Daoy (cell line): ENCODE measurements around the gene SCN9A. TPM values are rescaled to one million over a fixed set of nuclear protein-coding genes. Genes with fewer than 3 reads are reported as not detected.
"Not testable (repeated sequence)": the region's sequence is repeated elsewhere in the genome, so short reads cannot be mapped to it uniquely, and the experiment has no call there.

Source experiments
- DNase-seq: peaks from one replicate; pipeline ENCODE4 v3.0.0-alpha.2; 2015; ENCODE audit warnings: low read depth
- total RNA-seq: library from RNA; depleted of rRNA; stranded (reverse); fragments of >200 nt; shearing (Covaris generic); gene quantifications from 2 replicates; pipeline ENCODE4 v1.2.3, GENCODE V29; 2014

Gene SCN9A
- total RNA-seq, 1 experiment from 2014 or later: 0.29 TPM

DNA sequence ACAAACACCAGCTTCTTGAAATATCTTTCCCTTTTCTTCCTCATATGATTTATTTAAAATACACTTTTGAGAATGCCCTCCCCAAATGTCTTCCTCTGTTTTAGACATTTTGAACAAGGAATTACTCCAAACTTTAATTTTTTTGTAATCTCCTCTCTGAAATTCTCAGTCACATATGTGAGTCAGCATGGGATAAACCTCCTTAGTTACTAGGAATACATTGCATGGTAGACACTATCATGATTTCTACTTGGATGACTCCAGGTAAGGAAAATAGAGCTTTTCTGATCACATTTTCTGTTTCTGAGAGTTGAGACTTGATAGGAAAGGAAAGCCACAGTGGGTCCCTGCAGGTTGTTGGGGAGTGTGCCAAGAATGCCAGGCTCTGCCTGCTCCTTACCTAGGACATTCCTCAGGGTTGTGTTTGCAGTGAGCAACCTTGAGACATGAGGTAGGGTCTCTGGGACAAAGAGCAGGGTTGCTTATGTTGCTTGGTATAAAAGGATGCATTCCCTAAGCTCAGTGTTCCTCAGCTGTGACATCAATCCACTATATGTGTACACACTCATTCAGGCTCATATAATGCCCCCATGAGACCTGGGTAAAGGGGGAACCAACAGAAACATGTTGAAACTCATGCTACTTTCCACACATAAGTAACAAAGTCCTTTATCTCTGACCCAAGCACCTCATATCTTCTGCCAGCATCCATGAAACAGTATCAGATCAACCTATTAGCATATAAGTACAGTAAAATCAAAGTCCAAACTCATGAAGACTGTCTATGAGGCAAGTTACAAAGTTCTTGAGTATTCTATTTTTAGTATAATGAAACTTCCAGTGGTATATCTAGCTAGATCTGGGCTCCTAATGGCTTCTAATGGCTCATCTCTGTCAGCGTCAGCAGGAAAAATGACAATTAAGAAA lies 135.1 kb downstream of the SCN9A start:
- DNase-seq: no peak

DNA sequence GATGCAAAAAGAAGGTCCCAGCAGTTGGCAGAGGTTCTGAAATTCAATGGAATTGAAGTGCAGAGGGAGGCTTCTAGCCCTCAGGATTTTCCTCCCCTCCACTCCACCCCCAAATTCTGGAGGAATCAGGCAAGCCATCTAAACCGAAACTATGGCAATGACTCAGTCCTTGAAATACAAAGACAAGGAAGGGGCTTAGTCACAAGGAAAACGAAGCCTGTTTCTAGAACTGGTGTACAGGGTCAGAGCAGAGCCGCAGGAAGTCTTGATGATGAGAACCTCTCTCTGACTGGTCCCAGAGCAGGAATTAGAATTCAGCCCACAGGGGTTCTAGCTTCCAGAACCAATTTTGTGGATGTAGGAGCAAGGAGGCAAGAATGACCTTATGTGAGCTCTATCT lies 136.2 kb downstream of the SCN9A start:
- peak; percentile 86 for DNase-seq

DNA sequence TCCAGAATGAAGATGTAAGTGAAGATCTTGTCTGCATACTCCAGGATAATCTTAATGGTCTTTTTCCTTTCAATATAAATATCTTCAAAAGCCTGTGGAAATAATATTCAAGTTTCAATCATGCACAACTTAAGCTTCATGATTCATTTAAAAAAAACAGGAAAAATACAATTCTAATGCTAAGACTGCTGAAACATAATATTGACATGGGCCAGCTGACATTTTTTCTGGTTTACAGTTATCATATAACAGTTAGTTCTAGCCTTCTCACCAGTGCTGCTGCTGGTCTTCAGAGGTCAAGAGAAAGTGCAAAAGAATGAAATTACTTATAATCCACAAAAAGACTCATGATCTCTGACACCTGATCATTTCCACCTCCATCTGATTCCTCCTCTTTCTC lies 137.6 kb downstream of the SCN9A start:
- no peak for DNase-seq

DNA sequence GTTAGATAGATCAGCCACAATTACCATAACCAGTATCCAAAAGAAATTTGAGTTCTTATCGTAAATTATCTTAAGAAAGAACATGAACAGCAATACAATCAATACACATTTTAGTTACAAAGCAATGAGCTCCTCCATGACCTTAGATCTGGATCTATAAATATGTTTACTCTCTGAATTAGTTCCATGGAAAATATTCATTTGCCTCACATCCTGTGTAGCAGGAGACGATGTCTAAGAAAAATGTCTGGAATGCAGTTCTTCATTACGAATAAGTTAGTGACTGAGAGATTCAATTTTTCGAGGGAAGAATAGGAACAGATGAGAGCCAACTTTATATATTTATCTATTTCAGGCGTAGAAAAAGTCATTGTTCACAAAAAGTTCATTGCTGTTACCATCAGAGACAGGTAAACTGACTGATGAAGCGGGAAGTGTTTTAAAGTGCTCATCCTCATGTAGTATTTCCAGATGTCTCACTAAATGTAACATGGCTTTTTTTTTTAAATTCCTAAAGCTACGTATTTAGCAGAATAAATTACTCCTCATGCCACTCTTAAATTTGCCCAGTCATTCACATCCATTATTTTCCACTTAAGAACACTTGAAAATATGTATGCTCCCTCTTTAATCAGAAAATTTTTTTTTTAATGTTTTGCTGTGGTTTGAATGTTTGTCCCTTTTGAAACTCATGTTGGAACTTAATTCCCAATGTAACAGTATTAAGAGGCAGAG lies 141.5 kb downstream of the SCN9A start:
- peak; percentile 9 for DNase-seq

DNA sequence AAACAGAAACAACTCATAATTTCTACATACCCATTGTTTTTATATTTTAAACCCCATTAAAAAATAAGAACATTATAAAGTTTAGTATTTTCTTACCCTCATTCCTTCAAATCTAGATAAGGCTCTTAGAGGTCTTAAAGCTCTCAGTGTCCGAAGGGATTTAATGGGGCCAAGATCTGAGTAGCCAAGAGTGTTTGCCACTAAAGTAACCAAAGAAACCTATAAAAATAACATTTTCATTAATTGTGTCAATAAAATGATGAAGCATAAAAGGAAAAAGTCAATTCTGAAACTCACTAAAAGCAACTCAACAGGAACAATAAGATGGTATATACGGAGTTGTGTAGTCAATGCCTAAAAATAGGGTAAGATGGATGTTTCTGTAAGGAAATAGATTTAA lies 142.5 kb downstream of the SCN9A start:
- no peak for DNase-seq

DNA sequence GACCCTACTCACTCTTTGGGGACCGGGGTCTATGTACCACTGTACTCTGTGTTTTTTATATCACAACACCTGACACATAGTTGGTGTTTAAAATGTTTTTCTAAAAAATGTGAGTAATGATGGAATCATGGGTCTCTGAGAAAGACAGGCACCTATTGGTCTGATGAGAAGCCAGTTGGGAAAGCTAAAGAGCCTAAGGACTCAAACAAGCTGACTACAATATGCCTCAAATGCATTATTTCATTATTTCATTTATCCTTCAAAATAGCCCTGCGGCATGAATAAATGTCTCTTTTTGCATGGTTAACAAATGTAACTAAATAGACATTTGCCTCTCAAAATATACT lies 145.0 kb downstream of the SCN9A start:
- DNase-seq: no peak

DNA sequence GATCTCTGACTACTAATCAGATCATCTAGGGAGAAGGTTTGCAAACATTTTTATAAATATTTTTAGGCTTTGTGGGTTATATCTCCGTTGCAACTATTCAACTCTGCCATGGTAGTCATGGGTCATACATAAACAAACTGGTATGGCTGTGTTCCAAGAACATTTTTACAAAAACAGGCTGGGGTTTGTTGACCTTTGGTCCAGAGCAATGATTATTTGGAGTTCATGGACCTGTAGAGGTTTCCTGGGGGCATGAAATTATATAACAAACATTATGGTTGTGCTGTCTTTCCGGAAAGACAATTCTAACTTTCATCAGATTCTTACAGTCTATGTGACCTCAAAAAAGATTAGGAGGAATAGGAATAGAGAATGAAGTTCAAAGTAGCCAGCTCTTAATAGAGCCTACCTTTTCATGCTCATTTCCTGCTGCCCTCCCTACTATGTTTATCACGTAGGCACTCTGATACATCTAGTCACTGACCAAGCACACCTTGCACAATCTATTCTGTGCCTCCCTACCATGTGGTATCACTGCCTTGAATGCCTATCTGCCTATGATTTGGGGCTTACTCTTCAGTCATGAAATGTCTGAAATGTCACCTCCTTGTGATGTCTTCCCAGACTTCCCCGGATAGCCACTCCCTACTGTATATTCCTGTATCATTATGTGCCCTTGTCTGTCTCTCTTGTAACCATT lies 145.6 kb downstream of the SCN9A start:
- DNase-seq: no peak

DNA sequence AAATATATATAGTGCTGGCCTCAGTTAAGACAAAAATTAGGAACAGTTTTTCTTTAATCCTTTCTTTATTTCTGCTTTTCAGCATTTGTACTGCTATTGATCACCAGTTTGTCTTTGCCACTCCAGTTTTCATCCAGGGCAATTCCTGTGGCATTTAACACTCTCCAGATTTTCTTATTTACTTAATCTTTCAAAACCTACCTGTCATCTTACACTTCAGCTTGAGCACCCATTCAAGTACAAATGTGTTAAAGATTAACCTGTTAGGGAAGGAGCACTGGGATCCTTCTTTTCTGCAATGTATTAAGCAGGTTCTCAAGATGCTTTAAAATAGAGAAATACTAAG lies 146.1 kb downstream of the SCN9A start:
- no peak for DNase-seq

DNA sequence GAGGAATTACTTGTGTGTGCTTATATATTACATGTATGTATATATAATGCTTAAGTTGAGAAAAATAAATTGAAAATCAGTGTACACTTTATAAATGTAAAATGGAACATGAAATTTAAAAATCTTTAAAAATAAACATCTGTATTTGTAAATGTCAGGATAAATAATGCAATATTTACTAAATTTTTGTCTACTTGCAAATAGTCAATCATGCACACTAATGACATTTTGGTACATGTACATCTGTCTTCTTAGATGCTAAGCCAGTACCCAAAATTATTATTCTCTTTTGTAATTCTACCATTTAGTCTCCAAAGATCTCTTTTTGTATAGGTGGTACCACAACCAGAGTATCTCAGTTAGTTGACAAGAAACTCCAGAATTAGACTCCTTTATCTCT lies 151.5 kb downstream of the SCN9A start:
- no peak for DNase-seq

DNA sequence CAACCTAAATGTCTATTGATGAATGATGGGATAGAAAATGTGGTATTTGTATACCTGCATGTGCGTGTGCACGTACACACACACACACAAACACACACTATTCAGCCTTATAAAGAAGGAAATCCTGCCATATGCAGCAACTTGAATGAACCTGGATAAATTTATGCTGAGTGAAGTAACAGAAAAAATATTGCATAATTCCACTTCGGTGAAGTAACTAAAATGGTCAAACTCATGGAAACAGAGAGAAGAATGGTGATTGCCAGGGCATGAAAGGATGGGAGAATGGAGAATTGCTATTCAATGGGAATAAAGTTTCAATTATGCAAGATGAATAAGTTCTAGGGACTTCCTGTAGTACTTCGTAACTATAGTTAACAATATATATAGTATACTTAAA lies 152.4 kb downstream of the SCN9A start:
- no peak for DNase-seq

DNA sequence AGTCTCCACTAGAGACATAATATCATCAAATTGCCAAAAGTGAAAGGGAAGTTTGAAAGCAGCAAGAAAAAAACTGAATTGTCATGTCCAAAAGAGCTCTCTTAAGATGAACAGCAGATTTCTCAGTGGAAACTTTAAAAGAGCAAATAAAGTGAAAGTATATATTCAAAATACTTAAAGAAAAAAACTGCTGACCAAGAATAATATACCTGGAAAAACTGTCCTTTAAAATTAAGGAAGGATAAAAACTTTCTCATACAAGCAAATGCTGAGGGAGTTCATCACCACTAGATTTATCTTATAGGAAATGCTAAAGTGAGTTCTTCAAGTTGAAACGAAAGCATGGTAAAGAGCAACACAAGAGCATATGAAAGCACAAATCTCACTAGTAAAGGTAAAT lies 164.7 kb downstream of the SCN9A start:
- no peak for DNase-seq

DNA sequence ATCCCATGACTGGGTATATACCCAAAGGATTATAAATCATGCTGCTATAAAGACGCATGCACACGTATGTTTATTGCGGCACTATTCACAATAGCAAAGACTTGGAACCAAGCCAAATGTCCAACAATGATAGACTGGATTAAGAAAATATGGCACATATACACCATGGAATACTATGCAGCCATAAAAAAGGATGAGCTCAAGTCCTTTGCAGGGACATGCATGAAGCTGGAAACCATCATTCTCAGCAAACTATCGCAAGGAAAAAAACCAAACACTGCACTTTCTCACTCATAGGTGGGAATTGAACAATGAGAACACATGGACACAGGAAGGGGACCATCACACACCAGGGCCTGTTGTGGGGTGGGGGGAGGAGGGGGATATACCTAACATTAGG lies 165.8 kb downstream of the SCN9A start:
- not testable (repeated sequence) for DNase-seq

DNA sequence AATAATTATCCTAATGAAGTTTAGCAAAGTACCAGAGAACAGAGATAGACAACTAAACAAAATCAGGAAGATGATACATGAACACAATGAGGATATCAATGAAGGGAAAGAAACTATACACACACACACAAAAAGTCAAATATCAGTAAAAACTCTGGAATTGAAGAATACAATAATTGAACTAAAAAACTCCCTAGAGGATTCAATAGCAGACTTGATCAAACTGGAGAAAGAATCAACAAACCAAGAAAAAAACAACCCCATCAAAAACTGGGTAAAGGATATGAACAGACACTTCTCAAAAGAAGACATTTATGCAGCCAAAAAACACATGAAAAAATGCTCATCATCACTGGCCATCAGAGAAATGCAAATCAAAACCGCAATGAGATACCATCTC lies 166.4 kb downstream of the SCN9A start:
- not testable (repeated sequence) for DNase-seq

DNA sequence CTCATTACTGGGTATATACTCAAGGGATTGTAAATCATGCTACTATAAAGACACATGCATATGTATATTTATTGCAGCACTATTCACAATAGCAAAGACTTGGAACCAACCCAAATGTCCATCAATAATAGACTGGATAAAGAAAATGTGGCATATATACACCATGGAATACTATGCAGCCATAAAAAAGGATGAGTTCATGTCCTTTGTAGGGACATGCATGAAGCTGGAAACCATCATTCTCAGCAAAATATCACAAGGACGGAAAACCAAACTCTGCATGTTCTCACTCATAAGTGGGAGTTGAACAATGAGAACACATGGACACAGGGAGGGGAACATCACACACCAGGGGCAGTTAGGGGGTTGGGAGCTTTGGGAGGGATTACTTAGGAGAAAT lies 169.6 kb downstream of the SCN9A start:
- not testable (repeated sequence) for DNase-seq

DNA sequence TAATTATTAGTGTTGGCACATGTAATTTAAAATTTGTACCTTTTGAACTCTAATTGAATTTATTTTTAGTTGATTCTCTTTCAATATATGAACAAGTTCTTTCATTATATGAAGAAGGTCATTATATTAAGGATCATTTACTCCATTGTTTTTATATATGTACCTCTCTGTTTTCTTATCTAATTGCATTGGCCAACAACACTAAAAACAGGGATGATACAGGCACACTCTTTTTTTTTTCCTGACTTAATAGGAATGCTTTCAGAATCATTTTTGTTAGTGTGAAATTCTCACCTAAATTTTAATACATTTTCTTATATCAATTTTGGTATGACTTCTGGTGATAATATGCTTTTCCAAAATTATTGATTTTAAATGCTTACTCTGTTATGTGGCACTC lies 173.0 kb downstream of the SCN9A start:
- DNase-seq: no peak

DNA sequence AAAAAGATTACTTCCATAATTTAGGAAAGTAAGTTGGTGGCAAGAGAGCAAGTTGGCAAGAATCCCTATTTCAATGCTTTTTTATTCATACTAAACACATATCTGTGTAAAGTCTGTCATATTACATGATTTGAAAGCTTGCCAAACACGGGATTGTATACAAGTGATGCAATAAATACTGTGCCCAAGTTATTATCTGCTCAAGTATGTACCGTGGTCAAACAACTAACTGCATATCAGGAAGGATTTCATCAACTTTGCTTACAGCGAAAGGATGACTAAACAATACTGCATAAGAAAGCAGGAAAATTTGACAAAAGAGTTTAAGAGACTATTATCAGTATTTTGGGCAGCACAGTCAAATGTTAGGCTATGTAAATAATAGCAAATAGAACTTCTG lies 178.3 kb downstream of the SCN9A start:
- no peak for DNase-seq

DNA sequence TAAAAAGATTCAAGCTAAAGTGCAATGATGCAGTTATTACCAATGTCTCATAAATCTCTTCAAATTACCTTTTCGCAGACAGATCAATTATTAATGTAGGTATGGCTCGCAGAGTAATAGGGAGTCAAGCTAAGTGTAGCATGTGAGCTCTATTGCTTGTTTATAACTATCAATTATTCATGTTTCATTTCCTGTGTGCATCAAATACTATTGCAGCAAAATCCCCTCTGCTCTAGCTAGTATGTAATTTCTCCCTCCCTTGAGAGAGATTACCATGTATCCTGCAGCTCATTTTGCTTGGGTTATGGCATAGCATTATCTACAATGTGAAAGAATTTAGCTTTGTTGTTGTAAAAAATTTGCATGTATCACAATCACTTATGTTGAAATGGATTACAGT lies 182.3 kb downstream of the SCN9A start:
- DNase-seq: no peak

DNA sequence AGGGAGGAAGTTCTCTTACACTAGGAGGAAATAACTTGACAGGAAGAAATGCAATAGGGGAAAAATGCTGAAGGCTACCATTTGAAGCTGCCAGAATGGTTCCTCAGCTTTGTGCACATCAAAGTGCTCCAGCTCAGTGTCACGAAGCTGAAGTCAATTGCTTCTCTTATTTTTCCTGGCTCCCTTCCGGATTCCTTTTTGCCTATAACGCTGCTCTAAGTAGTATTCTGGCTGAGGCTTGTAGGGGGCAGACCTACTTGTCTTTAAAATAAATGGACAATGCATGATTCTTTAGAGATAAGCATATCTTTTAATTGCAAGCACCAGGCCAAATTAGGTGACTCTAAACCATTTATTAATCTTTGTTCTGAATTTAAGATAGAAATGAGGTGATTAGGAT lies 187.7 kb downstream of the SCN9A start:
- DNase-seq: no peak

DNA sequence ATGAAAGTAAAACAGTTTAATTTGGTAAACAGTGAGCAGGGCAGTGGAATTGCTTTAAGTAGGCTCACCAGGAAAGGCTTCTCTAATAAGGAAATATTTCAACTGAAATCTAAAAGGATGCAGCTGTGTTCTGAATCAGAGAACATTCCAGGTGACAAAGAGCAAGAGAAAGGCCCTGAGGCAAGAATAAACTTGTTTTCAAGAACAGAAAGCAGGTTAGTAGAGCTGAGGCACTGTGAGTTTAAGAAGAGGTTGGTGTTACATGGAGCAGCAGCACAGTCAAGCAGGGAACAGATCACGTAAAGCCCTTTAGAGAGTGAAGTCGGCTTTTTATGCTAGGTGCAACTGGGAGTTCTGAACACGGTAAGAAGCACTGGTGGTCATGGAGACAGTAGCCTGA lies 191.0 kb downstream of the SCN9A start:
- no peak for DNase-seq

DNA sequence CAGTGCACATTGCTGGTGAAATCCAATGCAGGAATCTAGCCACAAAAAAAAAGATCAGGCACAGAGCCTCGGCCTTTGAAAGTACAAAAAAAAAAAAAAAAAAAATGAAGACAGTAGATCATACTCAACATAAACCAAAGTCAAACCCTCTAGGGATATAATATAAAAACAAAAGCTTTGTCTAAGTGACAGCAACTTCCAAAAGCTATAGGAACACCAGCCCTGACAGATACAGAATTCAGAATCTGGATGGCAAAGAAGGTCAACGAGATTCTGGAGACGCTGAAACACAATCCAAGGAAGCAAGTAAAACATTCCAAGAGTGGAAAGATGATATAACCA lies 194.0 kb downstream of the SCN9A start:
- DNase-seq: no peak

DNA sequence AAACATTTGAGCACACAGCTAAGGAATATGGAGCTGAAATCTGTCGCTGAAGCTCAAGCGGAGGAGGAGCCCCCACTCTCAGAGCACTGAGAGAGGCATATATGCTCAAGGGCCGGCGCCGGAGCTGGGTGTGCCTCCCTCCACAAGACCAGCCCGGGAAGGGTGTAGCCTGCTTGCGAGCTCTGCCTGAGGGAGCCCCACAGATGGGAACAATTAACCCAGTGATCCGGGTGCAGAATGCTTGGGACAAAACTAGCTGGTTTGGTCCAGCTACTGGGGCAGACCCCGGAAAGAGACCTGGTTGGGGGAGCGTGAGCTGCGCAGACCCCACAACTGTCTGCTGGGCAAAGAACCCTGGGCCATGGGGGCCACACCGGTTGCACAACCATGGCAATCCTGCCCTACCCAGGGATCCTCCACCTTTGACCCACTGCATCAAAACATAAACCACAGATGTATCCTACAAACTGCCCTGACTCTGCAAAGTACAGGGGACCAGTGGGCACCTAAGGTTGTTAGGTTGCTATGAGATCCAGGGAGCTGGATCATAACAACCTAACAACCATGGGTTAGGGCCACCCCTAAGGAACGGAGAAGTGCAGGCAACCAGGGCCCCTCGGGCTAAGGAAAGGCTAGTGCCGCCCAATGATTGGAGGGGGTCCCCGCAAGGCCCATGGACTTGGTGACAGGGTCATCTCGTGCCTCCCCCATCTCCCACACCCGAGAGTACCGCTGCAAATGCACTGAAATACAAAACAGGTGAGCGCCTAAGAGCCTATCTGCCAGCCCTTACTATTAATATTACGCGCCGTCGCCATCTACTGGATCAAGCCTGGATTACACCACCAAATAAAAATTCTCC lies 194.6 kb downstream of the SCN9A start:
- peak; percentile 33 for DNase-seq

DNA sequence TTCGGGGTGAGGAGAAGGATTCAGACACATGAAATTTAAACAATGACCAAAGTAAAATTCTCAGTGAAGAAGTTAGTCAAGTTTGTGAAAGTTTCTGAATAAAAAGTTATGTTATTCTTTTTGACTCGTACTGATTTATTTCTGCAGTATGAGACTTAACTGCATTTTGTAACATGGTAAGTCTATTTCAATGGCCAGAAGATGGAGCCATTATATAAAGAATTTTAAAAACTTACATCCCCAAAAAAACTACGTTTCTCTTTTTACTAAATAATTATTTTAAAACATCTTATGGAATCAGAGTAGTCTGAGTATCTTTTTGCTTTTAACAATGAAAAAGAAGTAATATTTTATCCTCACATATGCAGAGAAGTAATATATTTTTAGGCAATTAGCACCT lies 196.5 kb downstream of the SCN9A start:
- DNase-seq: no peak
